ENCODE data around the gene GNAT1. TPM values are rescaled to one million over a fixed set of nuclear protein-coding genes. Genes with fewer than 3 reads are reported as not detected.
A peak's percentile ranks its signal among the peaks of the same experiment; 100 is the strongest.

Gene GNAT1
- total and polyA plus RNA-seq, 2 of the 13 experiments (the other 11 are each of a cell fraction or from before 2014, with no cell fraction given) = 0.15 TPM; not detected in 1

GRCh38 chr3:50210510-50211367 lies 19.3 kb downstream of the GNAT1 start (continued):
- no peak for TF ChIP-seq ZNF790 (CRISPR knock-in tag; IDR thresholded peaks at IDR 0.05; ENCODE audit: borderline replicate concordance)
- no peak for TF ChIP-seq USF2 (IDR thresholded peaks at IDR 0.05; ENCODE audit: low read depth, low read length)
- TF ChIP-seq USF2 (CRISPR knock-in tag; IDR thresholded peaks at IDR 0.05; ENCODE audit: borderline replicate concordance) = no peak
- TF ChIP-seq CAMTA2 (CRISPR knock-in tag; IDR thresholded peaks at IDR 0.05; ENCODE audit: borderline replicate concordance) = no peak
- TF ChIP-seq SALL1 (CRISPR knock-in tag; IDR thresholded peaks at IDR 0.05) = peak; percentile 65
- no peak for TF ChIP-seq ZNF329 (CRISPR knock-in tag; IDR thresholded peaks at IDR 0.05; ENCODE audit: low read depth)
- TF ChIP-seq SYNCRIP (IDR thresholded peaks at IDR 0.05; ENCODE audit: insufficient read depth, low read depth, low read length) = no peak
- TF ChIP-seq ZNF136 (CRISPR knock-in tag; IDR thresholded peaks at IDR 0.05; ENCODE audit: low read depth) = no peak
- TF ChIP-seq HNRNPL (IDR thresholded peaks at IDR 0.05; ENCODE audit: low read depth, low read length) = peak; percentile 92
- no peak for TF ChIP-seq ZNF251 (CRISPR knock-in tag; IDR thresholded peaks at IDR 0.05)
- TF ChIP-seq SNAI1 (CRISPR knock-in tag; IDR thresholded peaks at IDR 0.05; ENCODE audit: borderline replicate concordance) = no peak; the same call in 1 of the 2 replicates
- no peak for TF ChIP-seq NCOA5 (CRISPR knock-in tag; IDR thresholded peaks at IDR 0.05)
- TF ChIP-seq TFAP4 (IDR thresholded peaks at IDR 0.05; ENCODE audit: borderline replicate concordance, low read depth) = peak; percentile 57; the same call in 1 of the 2 replicates
- TF ChIP-seq DNMT1 (CRISPR knock-in tag; IDR thresholded peaks at IDR 0.05) = no peak
- TF ChIP-seq U2AF1 (optimal IDR thresholded peaks at IDR 0.05; ENCODE audit: low read depth, low read length) = no peak
- TF ChIP-seq ZNF121 (CRISPR knock-in tag; IDR thresholded peaks at IDR 0.05) = no peak; the same call in 1 of the 2 replicates
- TF ChIP-seq FOXO1 (CRISPR knock-in tag; IDR thresholded peaks at IDR 0.05) = peak; percentile 87
- no peak for TF ChIP-seq ZNF232 (CRISPR knock-in tag; IDR thresholded peaks at IDR 0.05; ENCODE audit: borderline replicate concordance)
- TF ChIP-seq KMT2A (CRISPR knock-in tag; IDR thresholded peaks at IDR 0.05) = 0 out of 2 replicates have a peak, but pooled peaks have one; percentile 45
- TF ChIP-seq ATAD3A (CRISPR knock-in tag; IDR thresholded peaks at IDR 0.05) = no peak
- TF ChIP-seq HMGA1 (CRISPR knock-in tag; conservative IDR thresholded peaks at IDR 0.05) = no peak
- peak; percentile 51; the same call in 1 of the 2 replicates for TF ChIP-seq YEATS4 (CRISPR knock-in tag; IDR thresholded peaks at IDR 0.05; ENCODE audit: borderline replicate concordance)
- peak; percentile 82 for TF ChIP-seq ZNF503 (CRISPR knock-in tag; IDR thresholded peaks at IDR 0.05)
- no peak for TF ChIP-seq FIP1L1 (IDR thresholded peaks at IDR 0.05; ENCODE audit: borderline replicate concordance, insufficient read depth, low read depth, low read length)
- no peak; the same call in 1 of the 2 replicates for TF ChIP-seq ZBTB42 (CRISPR knock-in tag; IDR thresholded peaks at IDR 0.05)
- TF ChIP-seq ZNF431 (CRISPR knock-in tag; IDR thresholded peaks at IDR 0.05; ENCODE audit: borderline replicate concordance, low read depth) = no peak

All from HepG2 (cell line).